PC-9 (cell line): ENCODE measurements around the gene CYP20A1.

Experiments
- CTCF ChIP-seq: fragments of 200-600 bp; sonication (generic); conservative IDR thresholded peaks from 2 replicates; pipeline ENCODE4 v1.6.1; 2017; ENCODE audit warnings: mixed run types, antibody characterized with exemption, mild to moderate bottlenecking, moderate library complexity
- EZH2 ChIP-seq: fragments of 200-600 bp; sonication (generic); IDR thresholded peaks from 2 replicates; pipeline ENCODE4 v1.8.0; 2017; ENCODE audit warnings: antibody characterized with exemption, low read depth

- no peak for TF ChIP-seq CTCF
- no peak for TF ChIP-seq EZH2
Measured at GRCh38 chr2:203195331-203196036, 43.3 kb upstream of the CYP20A1 start.
